ENCODE results near the gene EIPR1. TPM values are rescaled to one million over a fixed set of nuclear protein-coding genes. Genes with fewer than 3 reads are reported as not detected.

The EIPR1 gene
- polyA plus RNA-seq, 3 donors from 2014 or later: 37.1 to 47.7 (median 41.1) TPM

- Mint-ChIP-seq H3K9me3 (no peaks in the 10 kb centered on the region), H3K4me3 (no peak overlapping the region), H3K27me3 (ENCODE audit: low read depth in 3 of 3) (no peaks in the 10 kb centered on the region), H3K4me1 (peaks cover 0 to 3% of the 10 kb centered on the region in 2 donors), H3K36me3 (peaks cover 0 to 7% (median 6%) of the 10 kb centered on the region in 3 donors), H3K27ac (peak overlapping the region in 1 of 6 donors; percentile 62)
- no peak for DNase-seq
Measured at GRCh38 chr2:3146175-3146574, 231.4 kb downstream of the EIPR1 start.

GRCh38 chr2:3145471-3146021 is 232.1 kb downstream of the EIPR1 start:
- peak overlapping the region in 1 of 6 donors; percentile 62 for H3K27ac Mint-ChIP-seq
- no peaks in the 10 kb centered on the region for H3K9me3 Mint-ChIP-seq
- DNase-seq: no peak
- H3K27me3 Mint-ChIP-seq (ENCODE audit: low read depth in 3 of 3): no peaks in the 10 kb centered on the region
- H3K4me3 Mint-ChIP-seq: no peak overlapping the region
- peaks cover 0 to 4% (median under 1%) of the 10 kb centered on the region in 3 donors for H3K36me3 Mint-ChIP-seq
- H3K4me1 Mint-ChIP-seq: peaks cover 0 to 3% of the 10 kb centered on the region in 2 donors

GRCh38 chr2:3144856-3145255 is 232.8 kb downstream of the EIPR1 start:
- Mint-ChIP-seq H3K27ac (no peak overlapping the region), H3K4me1 (peaks cover 0 to 3% of the 10 kb centered on the region in 2 donors), H3K4me3 (no peak overlapping the region), H3K9me3 (no peaks in the 10 kb centered on the region), H3K27me3 (ENCODE audit: low read depth in 3 of 3) (no peaks in the 10 kb centered on the region), H3K36me3 (peaks cover 0 to 3% (median 0%) of the 10 kb centered on the region in 3 donors)
- DNase-seq: no peak

- no peaks in the 10 kb centered on the region for H3K27me3 Mint-ChIP-seq (ENCODE audit: low read depth in 3 of 3)
- no peak overlapping the region for H3K4me3 Mint-ChIP-seq
- no peak for DNase-seq
- no peak overlapping the region for H3K27ac Mint-ChIP-seq
- peaks cover 0 to 3% of the 10 kb centered on the region in 2 donors for H3K4me1 Mint-ChIP-seq
- peaks cover 0 to 3% (median 0%) of the 10 kb centered on the region in 3 donors for H3K36me3 Mint-ChIP-seq
- no peaks in the 10 kb centered on the region for H3K9me3 Mint-ChIP-seq
Measured at GRCh38 chr2:3143602-3144001, 234.0 kb downstream of the EIPR1 start.

GRCh38 chr2:3142961-3143571 is 234.6 kb downstream of the EIPR1 start:
- Mint-ChIP-seq H3K4me3 (no peak overlapping the region), H3K4me1 (peaks cover 0 to 3% of the 10 kb centered on the region in 2 donors), H3K27ac (no peak overlapping the region), H3K36me3 (peaks cover 0 to 3% (median 0%) of the 10 kb centered on the region in 3 donors), H3K27me3 (ENCODE audit: low read depth in 3 of 3) (no peaks in the 10 kb centered on the region), H3K9me3 (no peaks in the 10 kb centered on the region)
- DNase-seq: no peak

GRCh38 chr2:3142210-3142609 is 235.4 kb downstream of the EIPR1 start:
- no peak overlapping the region for H3K4me3 Mint-ChIP-seq
- peaks cover 0 to 3% (median 0%) of the 10 kb centered on the region in 3 donors for H3K36me3 Mint-ChIP-seq

GRCh38 chr2:3141696-3142095 is 235.9 kb downstream of the EIPR1 start:
- Mint-ChIP-seq H3K27ac (no peak overlapping the region), H3K9me3 (no peaks in the 10 kb centered on the region), H3K4me1 (peaks cover 0 to 3% of the 10 kb centered on the region in 2 donors), H3K27me3 (ENCODE audit: low read depth in 3 of 3) (no peaks in the 10 kb centered on the region), H3K36me3 (peaks cover 0 to 3% (median 0%) of the 10 kb centered on the region in 3 donors), H3K4me3 (no peak overlapping the region)
- no peak for DNase-seq

More at GRCh38 chr2:3142210-3142609, 235.4 kb downstream of the EIPR1 start:
- no peaks in the 10 kb centered on the region for H3K9me3 Mint-ChIP-seq
- no peak overlapping the region for H3K27ac Mint-ChIP-seq
- no peak for DNase-seq
- H3K27me3 Mint-ChIP-seq (ENCODE audit: low read depth in 3 of 3): no peaks in the 10 kb centered on the region
- H3K4me1 Mint-ChIP-seq: peaks cover 0 to 3% of the 10 kb centered on the region in 2 donors

GRCh38 chr2:3139906-3140305 is 237.7 kb downstream of the EIPR1 start:
- peaks cover 0 to 7% (median 5%) of the 10 kb centered on the region in 3 donors for H3K36me3 Mint-ChIP-seq
- H3K4me3 Mint-ChIP-seq: no peak overlapping the region

More at GRCh38 chr2:3139906-3140305, 237.7 kb downstream of the EIPR1 start:
- Mint-ChIP-seq H3K4me1 (no peaks in the 10 kb centered on the region), H3K27ac (no peak overlapping the region), H3K9me3 (peaks cover 0 to 2% (median 0%) of the 10 kb centered on the region in 6 donors), H3K27me3 (ENCODE audit: low read depth in 3 of 3) (peaks cover 0 to 2% (median 0%) of the 10 kb centered on the region in 3 donors)
- DNase-seq: no peak

Other genes with a start within 250 kb of the EIPR1 start
- gene TRAPPC12, start 1.9 kb upstream of the EIPR1 start, polyA plus RNA-seq: 10 to 100 TPM; 14.4 to 41.4 (median 19.9) TPM
- gene ADI1, start 141.7 kb upstream of the EIPR1 start, polyA plus RNA-seq: 10 to 100 TPM; 31.0 to 66.1 (median 52.2) TPM
- gene RNASEH1, start 180.5 kb upstream of the EIPR1 start, polyA plus RNA-seq: 10 to 100 TPM; 26.6 to 43.2 (median 41.6) TPM
- gene RPS7, start 197.4 kb upstream of the EIPR1 start, polyA plus RNA-seq: 1,000 to 10,000 TPM in 1 of 3 donors, 100 to 1,000 TPM in 2; 479 to 1,432 (median 642) TPM
- gene COLEC11, start 217.3 kb upstream of the EIPR1 start, polyA plus RNA-seq: not detected

All from immature natural killer cell (primary cell).